Ascending aorta (tissue), 2 donors: ENCODE measurements around the gene GRB10. TPM values are rescaled to one million over a fixed set of nuclear protein-coding genes. Genes with fewer than 3 reads are reported as not detected.
A peak's percentile ranks its signal among the peaks of the same experiment; 100 is the strongest.

Experiments
- DNase-seq, 2 donors: peaks; one replicate each; pipeline ENCODE4 v3.0.0-alpha.2; 2019; ENCODE audit warnings: low spot score in 2 of 2
- H3K27ac ChIP-seq, 2 donors: fragments of 200-600 bp; sonication (generic); one replicate each; pipeline ENCODE4 v1.5.1; 2016 to 2017; ENCODE audit warnings: mild to moderate bottlenecking in 1 of 2
- H3K27me3 ChIP-seq: fragments of 200-600 bp; sonication (generic); one replicate; pipeline ENCODE4 v1.5.1; 2017
- H3K36me3 ChIP-seq, 2 donors: fragments of 200-600 bp; sonication (generic); one replicate each; pipeline ENCODE4 v1.5.1; 2016
- H3K4me1 ChIP-seq, 2 donors: fragments of 200-600 bp; sonication (generic); one replicate each; pipeline ENCODE4 v1.5.1; 2016 to 2017; ENCODE audit warnings: mild to moderate bottlenecking in 1 of 2
- H3K4me3 ChIP-seq, 2 donors: fragments of 200-600 bp; sonication (generic); one replicate each; pipeline ENCODE4 v1.5.1; 2016 to 2017; ENCODE audit warnings: mild to moderate bottlenecking in 1 of 2
- H3K9me3 ChIP-seq, 2 donors: fragments of 200-600 bp; sonication (generic); one replicate each; pipeline ENCODE4 v1.5.1; 2016
- CTCF ChIP-seq, 3 experiments: fragments of 200-600 bp in 2 of 3; fragments of 450-650 bp in 1 of 3; sonication (generic) in 2 of 3; IDR thresholded peaks; one replicate each; pipeline ENCODE4 v1.5.1; 2016 to 2019; ENCODE audit warnings: antibody characterized with exemption in 3 of 3, mild to moderate bottlenecking in 1 of 3, moderate library complexity in 1 of 3
- intact Hi-C: fragments of 100-400 bp; cut with DNase I; formaldehyde crosslinking; loops from one replicate; pipeline ENCODE4 v1.15.1; 2023
- total RNA-seq: library from RNA; depleted of rRNA; stranded (reverse); fragments of >200 nt; gene quantifications from one replicate; pipeline ENCODE4 v1.1.0, GENCODE V29; 2016

GRB10 gene
- total RNA-seq, 1 donor from 2014 or later: 53.4 TPM

DNA sequence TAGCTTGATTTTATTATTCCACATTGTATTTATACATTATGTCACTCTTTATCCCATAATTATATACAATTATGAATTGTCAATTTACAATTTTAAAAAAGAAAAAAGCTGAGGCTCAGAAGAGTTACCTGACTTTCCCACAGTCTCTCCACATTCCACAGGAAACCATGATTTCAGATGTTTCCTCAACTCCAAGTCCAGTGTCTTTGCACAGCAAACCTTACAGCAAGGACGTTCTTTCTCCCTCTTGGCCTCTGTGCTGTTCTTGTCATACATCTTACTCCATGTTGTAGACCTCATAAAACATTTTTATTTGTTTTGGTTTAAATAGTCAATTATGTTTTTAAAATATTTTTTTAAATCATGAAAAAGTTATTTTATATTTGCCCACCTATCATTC lies 34.9 kb upstream of the GRB10 start:
- Histone ChIP-seq H3K4me1 (no peaks in the 10 kb centered on the region), H3K4me3 (no peak overlapping the region), H3K9me3 (no peaks in the 10 kb centered on the region), H3K36me3 (no peaks in the 10 kb centered on the region), H3K27ac (no peak overlapping the region), H3K27me3 (no peaks in the 10 kb centered on the region)
- intact Hi-C loops: no loop called here
- DNase-seq: no peak
- TF ChIP-seq CTCF (IDR thresholded peaks at IDR 0.05): no peak

- no peaks in the 10 kb centered on the region for H3K4me1 ChIP-seq
- no peak for TF ChIP-seq CTCF (IDR thresholded peaks at IDR 0.05)
- H3K4me3 ChIP-seq: no peak overlapping the region
- no peak overlapping the region for H3K27ac ChIP-seq
- no peaks in the 10 kb centered on the region for H3K9me3 ChIP-seq
- intact Hi-C loops: no loop called here
- DNase-seq: no peak
- no peaks in the 10 kb centered on the region for H3K36me3 ChIP-seq
- no peaks in the 10 kb centered on the region for H3K27me3 ChIP-seq
These were observed 32.4 kb upstream of the GRB10 start for GRCh38 chr7:50815138-50815537.

DNA sequence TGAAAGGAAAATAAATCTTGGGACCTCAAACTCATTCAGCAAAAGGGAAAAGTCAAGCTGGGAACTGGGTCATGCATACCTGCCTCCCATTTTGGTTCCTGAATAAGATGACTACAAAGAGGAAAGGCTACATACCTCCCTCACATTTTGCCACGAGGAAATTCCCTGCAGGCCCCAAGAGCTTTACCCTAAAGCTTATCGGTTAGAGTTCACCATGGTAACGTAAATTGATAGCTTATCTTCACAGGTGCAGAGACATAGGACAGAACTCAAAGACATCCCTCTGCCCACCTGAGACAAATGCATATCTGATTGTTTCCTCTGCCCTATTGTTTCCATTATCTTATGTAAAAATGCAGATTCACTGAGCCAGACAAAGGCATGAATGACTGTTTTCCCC lies 31.5 kb upstream of the GRB10 start:
- Histone ChIP-seq H3K36me3 (no peaks in the 10 kb centered on the region), H3K27ac (no peak overlapping the region), H3K4me1 (no peaks in the 10 kb centered on the region), H3K4me3 (no peak overlapping the region), H3K27me3 (no peaks in the 10 kb centered on the region), H3K9me3 (no peaks in the 10 kb centered on the region)
- intact Hi-C loops: no loop called here
- TF ChIP-seq CTCF (IDR thresholded peaks at IDR 0.05): no peak
- DNase-seq: no peak

- intact Hi-C loops: no loop called here
- DNase-seq: peak in 1 of 2 donors; percentile 84
- Histone ChIP-seq H3K9me3 (no peaks in the 10 kb centered on the region), H3K36me3 (no peaks in the 10 kb centered on the region), H3K27me3 (no peaks in the 10 kb centered on the region), H3K27ac (no peak overlapping the region), H3K4me3 (no peak overlapping the region), H3K4me1 (no peaks in the 10 kb centered on the region)
- no peak for TF ChIP-seq CTCF (IDR thresholded peaks at IDR 0.05)
These were observed 30.3 kb upstream of the GRB10 start for GRCh38 chr7:50812841-50813475.

DNA sequence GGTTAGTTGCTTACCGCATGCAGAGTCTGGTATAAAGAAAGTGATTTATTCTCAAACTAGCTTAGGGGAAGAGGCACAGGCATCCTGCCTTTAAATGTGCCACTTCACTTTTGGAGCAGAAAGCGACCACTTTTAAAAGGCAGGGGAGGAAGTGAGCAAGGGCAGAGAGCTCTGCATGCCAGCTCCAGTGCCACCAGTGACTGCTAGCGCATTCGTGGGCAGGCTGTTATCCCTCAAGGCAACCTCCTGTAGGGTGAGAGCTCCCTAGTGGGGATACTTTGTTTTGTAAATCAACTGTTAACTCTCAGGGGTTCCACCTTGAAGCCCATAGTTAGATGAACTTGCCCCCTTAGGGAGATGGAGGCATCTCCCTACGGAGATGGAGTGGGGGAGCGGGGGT lies 29.4 kb upstream of the GRB10 start:
- Histone ChIP-seq H3K27ac (no peak overlapping the region), H3K27me3 (no peaks in the 10 kb centered on the region), H3K9me3 (no peaks in the 10 kb centered on the region), H3K4me1 (no peaks in the 10 kb centered on the region), H3K36me3 (no peaks in the 10 kb centered on the region), H3K4me3 (no peak overlapping the region)
- intact Hi-C loops: no loop called here
- DNase-seq: no peak
- no peak for TF ChIP-seq CTCF (IDR thresholded peaks at IDR 0.05)
